GM19043 (cell line): ENCODE measurements around the gene BMAL2.

Source experiments
- ATAC-seq: cut with Tn5 transposase; IDR thresholded peaks from one replicate; pipeline ENCODE4 v1.9.1; 2021; ENCODE audit warnings: low read depth; ENCODE audit not compliant: unreplicated experiment

BMAL2 gene

DNA sequence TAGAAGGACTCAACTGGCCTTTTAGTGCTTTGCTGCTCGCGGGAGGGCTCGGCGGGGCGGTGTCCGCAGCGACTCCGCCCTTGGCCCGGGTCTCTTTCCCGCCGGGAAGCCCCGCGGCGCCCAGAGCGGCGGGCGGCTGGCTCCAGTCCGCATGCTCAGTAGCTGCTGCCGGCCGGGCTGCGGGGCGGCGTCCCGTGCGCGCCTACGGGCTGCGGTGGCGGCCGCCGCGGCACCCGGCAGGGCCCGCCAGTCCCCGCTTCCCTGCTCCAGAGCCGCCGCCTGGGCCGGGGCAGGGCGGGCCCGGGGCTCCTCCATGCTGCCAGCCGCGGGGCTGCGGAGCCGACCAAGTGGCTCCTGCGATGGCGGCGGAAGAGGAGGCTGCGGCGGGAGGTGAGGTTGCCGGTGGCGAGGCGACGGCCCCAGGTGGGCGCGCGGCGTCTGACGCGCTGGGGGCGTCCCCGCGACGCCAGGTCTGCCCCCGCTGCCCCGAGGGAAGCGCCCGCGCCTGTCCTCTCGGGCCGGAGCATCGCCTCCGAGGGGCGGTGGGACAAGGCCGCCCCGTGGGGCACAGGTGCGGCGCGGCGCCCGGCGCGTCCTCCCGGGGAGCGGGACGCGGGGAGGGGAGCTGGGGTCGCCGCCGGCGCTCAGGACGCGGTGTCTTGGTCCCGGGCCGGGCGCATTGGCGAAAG, at the start of gene BMAL2:
TSS of gene BMAL2 (plus strand) at position 123 of the 689 bp plus-strand sequence. CDS start at position 360, 237 bp downstream.
- ATAC-seq, result peak; percentile 31

GRCh38 chr12:27284021-27284420, 48.6 kb upstream of the BMAL2 start:
- no peak for ATAC-seq

- no peak for ATAC-seq
These were observed 47.9 kb upstream of the BMAL2 start for GRCh38 chr12:27284751-27285150.

DNA sequence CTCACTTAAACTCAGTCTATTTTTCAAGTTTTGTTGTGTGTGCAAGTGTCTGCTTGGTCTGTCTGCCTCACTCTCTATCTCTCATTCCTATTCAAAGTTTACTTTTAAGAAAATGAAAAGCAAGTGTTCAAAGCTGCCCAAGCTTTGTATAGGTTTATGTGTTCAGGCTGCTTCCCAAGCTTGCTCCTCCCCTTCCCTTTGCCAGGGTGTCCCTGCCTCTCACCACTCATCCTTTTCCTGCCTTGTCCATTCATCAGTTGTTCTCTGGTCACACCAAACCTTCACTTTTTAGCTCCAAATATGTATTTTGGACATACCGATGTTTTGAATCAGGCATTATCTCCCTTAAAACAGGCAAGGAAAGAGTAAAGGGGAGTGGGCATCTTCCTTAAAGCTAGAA, 47.2 kb upstream of the BMAL2 start:
- ATAC-seq, result no peak

GRCh38 chr12:27289414-27289813, 43.2 kb upstream of the BMAL2 start:
- ATAC-seq, result no peak

GRCh38 chr12:27290501-27291168, 42.0 kb upstream of the BMAL2 start:
- no peak for ATAC-seq

DNA sequence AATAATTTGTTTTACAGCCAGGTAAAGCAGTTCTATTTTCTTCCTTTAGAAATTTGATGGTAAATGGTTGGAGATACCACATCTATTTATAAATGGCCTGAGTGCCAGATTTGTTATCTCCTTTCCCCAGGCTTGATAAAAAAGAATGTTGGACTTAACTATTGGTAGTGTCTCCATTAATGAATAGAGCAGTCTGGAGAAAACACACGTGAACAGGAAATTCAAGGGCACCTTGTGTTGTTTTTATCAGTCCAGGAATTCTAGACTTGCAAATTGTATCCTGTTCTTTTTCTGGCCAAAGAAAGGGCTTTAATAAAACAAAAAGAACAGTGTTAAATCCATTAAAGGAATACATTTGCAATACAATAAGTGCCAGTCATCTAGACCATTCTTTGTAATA, 40.8 kb upstream of the BMAL2 start:
- ATAC-seq, result no peak

DNA sequence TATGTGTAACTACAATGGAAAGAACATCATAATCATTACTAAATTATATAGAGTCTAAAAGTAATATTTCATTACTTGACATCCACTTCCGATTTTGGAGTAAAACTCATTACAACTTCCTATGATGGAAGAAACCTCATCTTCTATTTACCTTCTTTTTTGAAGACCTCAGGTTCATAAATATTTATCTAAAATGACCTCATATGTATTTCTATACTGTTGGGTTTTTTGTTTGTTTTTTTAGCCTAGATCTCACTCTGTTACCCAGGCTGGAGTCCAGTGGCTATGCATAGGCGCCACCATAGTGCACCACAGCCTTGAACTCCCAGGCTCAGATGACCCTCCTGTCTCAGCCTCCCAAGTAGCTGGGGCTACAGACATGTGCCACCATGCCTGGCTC, 39.9 kb upstream of the BMAL2 start:
- no peak for ATAC-seq

GRCh38 chr12:27293463-27293862, 39.2 kb upstream of the BMAL2 start:
- ATAC-seq, result no peak

DNA sequence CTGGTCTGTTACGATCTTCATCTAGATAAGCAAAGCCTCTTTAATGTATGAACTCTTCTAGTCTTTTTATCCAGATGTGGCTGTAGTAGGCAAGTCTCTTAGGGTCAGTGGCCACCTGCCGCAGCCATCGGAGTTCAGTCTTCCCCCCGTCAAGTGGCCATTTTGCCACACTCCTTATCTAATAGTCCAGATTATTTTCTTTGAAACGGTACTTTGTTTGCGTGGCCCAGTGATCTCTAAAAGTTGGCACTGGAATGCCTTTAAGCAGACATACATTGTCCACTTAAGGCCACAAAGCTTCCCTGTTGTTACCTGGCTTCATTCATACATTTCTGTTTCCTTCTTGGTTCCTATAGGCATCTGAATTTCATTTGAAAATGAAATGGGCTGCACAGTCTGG, 36.0 kb upstream of the BMAL2 start:
- no peak for ATAC-seq

GRCh38 chr12:27297566-27297965, 35.1 kb upstream of the BMAL2 start:
- no peak for ATAC-seq

GRCh38 chr12:27299102-27299501, 33.5 kb upstream of the BMAL2 start:
- no peak for ATAC-seq

GRCh38 chr12:27300226-27300625, 32.4 kb upstream of the BMAL2 start:
- no peak for ATAC-seq

DNA sequence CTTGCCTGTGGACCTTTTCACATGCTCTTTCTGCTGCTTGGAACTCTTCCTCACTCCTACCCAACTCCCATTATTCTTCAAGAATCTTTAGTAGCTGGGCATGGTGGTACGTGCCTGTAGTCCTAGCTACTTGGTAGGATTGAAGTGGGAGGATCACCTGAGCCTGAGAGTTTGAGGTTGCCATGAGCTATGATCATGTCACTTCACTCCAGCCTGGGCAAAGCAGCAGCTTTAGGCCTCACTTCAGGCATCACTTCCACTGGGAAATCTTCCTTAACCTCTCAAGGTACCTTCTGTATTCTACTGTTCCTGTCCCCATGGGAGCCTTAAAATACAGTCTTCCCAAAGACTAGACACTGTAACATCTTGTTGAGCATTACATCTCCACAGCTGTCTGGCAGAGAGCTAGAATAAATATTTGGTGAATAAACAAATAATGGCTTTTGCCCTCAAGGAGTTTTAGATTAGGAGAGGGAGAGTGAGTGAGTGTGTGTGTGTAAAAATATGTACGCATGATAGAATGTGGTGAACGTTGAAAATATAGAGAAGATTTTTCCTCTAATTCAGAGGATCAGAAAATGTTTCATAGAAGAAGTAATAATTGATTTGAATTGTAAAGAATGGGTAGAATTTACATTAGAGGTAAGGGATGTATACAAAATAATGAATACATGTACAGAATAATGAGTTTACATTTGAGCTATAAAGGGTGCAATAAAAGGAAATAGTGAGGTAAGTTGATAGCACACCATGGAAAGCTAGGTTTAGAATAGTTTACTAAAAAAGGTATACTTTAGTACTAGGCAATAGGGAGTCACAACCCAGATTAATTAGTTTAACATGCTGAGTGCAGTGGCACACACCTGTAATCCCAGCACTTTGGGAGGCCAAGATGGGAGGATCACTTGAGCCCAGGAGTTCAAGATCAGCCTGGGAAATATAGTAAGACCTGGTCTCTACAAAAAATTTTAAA, 29.2 kb upstream of the BMAL2 start:
- ATAC-seq, result no peak

- ATAC-seq, result no peak
These were observed 27.8 kb upstream of the BMAL2 start for GRCh38 chr12:27304856-27305255.

DNA sequence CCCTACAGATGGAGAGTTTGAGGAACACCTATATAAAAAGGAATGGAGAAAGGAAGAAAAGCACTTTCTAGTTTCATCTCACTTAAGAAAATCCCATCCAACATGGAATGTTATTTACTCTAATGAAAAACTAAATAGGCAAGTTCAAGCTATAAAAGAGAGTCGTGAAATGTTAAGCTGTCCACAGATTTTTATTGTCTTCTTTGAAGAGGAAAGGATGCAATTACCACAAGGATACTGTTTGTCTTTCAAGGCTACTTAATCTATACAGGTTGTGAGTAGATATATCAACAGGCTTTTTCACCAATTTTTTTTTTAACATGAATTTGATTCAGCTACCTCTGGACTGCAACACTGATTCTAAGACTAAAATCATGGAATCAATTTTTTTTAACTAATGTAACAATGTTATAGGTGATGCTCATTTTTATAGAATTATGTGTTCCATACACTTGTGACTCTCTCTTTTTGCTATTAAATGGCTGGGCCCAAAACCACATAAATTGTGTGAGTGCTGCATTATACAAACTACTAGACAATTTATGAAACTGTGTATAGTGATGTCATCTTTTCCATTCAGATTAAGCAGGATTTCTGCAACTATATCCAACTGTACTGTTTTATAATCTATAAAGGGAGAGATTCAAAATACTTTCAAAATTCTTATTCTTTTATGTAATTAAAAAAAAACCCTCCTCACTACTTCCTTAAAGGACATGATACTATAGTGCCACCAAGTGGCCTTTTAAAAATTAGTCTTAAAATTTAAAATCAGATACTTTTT, 26.8 kb upstream of the BMAL2 start:
- no peak for ATAC-seq

DNA sequence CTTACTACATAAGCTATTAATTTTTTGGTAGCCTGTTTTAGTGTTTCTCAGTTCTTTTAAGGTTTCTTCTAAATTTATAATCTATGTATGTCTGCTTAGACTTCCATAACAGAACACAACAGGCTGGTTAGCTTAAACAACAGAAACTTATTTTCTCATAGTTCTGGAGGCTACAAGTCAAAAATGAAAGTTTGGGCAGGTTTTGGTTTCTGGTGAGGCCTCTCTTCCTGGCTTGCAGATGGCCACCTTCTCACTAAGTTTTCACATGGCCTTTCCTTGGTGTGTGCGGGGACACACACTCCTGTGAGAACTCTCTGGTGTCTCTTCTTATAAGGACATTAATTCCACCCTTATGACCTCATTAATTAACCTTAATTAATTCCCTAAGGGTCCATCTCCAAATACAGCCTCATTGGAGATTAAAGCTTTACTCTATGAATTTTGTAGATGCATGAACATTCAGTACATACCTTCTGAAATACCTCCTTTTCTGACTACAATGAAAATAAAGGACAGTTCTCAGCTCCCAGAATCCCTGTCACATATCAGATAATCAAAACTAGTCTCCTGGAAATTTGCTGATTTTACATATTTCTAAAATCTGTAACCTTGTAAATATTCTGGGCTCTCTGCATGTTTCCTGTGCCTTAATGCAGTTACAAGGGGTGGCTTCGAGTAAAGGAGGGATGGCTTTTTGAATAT, 23.2 kb upstream of the BMAL2 start:
- ATAC-seq, result no peak

GRCh38 chr12:27309995-27310315, 22.7 kb upstream of the BMAL2 start:
- no peak for ATAC-seq

DNA sequence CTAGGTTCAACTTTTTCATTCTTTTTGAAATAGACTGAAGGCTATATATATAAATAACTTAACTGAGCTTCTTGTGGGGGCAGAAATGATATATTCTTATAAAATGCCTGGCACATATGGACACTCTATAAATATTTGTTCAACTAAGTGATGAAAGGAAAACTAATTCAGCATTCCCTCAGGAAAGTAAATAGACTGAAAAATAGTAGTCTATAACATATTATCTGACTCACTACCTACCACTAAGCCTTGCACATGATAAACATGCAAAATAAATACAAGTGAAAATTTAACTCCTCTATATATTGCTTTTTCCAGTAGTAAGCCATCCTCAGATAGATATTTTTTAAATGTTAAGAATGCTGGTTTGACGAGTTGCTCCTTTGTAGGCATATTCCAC, 15.7 kb upstream of the BMAL2 start:
- ATAC-seq, result no peak

GRCh38 chr12:27319409-27319808, 13.2 kb upstream of the BMAL2 start:
- ATAC-seq, result no peak
